Aorta (tissue), 5 donors: ENCODE data around the gene HSPA12A. TPM values are rescaled to one million over a fixed set of nuclear protein-coding genes. Genes with fewer than 3 reads are reported as not detected.

Experiments used
- ATAC-seq: fragments of 200-7000 bp; cut with Tn5 transposase; one replicate; pipeline ENCODE4 v1.9.1; 2022; ENCODE audit warnings: moderate library complexity; ENCODE audit not compliant: low FRiP score
- DNase-seq, 2 donors: peaks; one replicate each; pipeline ENCODE4 v3.0.0-alpha.2; 2020
- H3K27ac ChIP-seq, 2 donors: one replicate each; pipeline ENCODE4 v1.5.1; 2013; ENCODE audit warnings: low read length in 2 of 2, mild to moderate bottlenecking in 2 of 2, moderate library complexity in 2 of 2, control low read depth in 1 of 2, inconsistent platforms in 1 of 2, low read depth in 1 of 2
- H3K27me3 ChIP-seq, 2 donors: one replicate each; pipeline ENCODE4 v1.6.1; 2013; ENCODE audit warnings: control low read depth in 1 of 2, low read length in 1 of 2, mild to moderate bottlenecking in 1 of 2, moderate library complexity in 1 of 2; ENCODE audit not compliant: insufficient read depth in 2 of 2, control insufficient read depth in 1 of 2
- H3K36me3 ChIP-seq, 2 donors: one replicate each; pipeline ENCODE4 v1.6.1; 2013; ENCODE audit warnings: control low read depth in 1 of 2, low read length in 1 of 2, mild to moderate bottlenecking in 1 of 2; ENCODE audit not compliant: insufficient read depth in 2 of 2, control insufficient read depth in 1 of 2
- H3K4me1 ChIP-seq, 2 donors: one replicate each; pipeline ENCODE4 v1.6.1; 2013; ENCODE audit warnings: low read length in 2 of 2, control low read depth in 1 of 2, mild to moderate bottlenecking in 1 of 2, moderate library complexity in 1 of 2; ENCODE audit not compliant: insufficient read depth in 2 of 2, control insufficient read depth in 1 of 2
- H3K4me3 ChIP-seq, 2 donors: one replicate each; pipeline ENCODE4 v1.5.1; 2013; ENCODE audit warnings: low read length in 2 of 2, control low read depth in 1 of 2, mild to moderate bottlenecking in 1 of 2
- H3K9me3 ChIP-seq: one replicate; pipeline ENCODE4 v1.6.1; 2013; ENCODE audit warnings: mild to moderate bottlenecking, low read length; ENCODE audit not compliant: control insufficient read depth
- WGBS, 2 donors: extraction: QIAGEN DNeasy Blood & Tissue Kit; methylation state at CpG; one replicate each; pipeline ENCODE4 v1.1.7; 2013; 5-methylcytosine and 5-hydroxymethylcytosine counted together
- intact Hi-C, 2 donors: fragments of 100-400 bp; cut with DNase I; formaldehyde crosslinking; loops; one replicate each; pipeline versions ENCODE4 v1.14.2 to v1.15.0; 2022
- polyA plus RNA-seq, 2 donors: library from polyadenylated mRNA; stranded (reverse); fragments of 200-250 nt; gene quantifications; one replicate each; pipeline ENCODE4 v1.2.3, GENCODE V29; 2013
- total RNA-seq, 2 donors: library from RNA; stranded (reverse); fragmentation: NEBNext Ultra II Directional; extraction: Animal tissue kit (Norgen Biotek cat#: 25700); gene quantifications; one replicate each; pipeline ENCODE4 v1.2.1, GENCODE V29; 2021
- donor health status: healthy with polysubstance abuse.
- donor health status: Bipolar disorder and iron deficiency.
- donor health status: DM: no; HTN: no; CAD: no.
- donor health status: DM: no; HTN: no; CAD: no.
- donor health status: DM: yes; HTN: yes; CAD: no.

Gene HSPA12A
- total and polyA plus RNA-seq, 4 donors, result 2.3 to 25.7 (median 10.2) TPM

GRCh38 chr10:116772909-116773705, 30.7 kb upstream of the HSPA12A start:
- WGBS, 2 donors, result 97 to 98% methylated on average over 7 of the region's 7 CpGs
- DNase-seq, result no peak

GRCh38 chr10:116771959-116772585, 29.7 kb upstream of the HSPA12A start:
- Histone ChIP-seq H3K36me3 (no peaks in the 10 kb centered on the region), H3K4me1 (no peaks in the 10 kb centered on the region), H3K4me3 (no peak overlapping the region), H3K27me3 (no peaks in the 10 kb centered on the region), H3K27ac (no peak overlapping the region), H3K9me3 (no peaks in the 10 kb centered on the region)
- DNase-seq (no peak), ATAC-seq (no peak)
- 88 to 89% methylated on average over 9 of the region's 9 CpGs for WGBS, 2 donors
- intact Hi-C loops, result no loop called here

More at GRCh38 chr10:116772909-116773705, 30.7 kb upstream of the HSPA12A start:
- Histone ChIP-seq H3K27ac (no peak overlapping the region), H3K9me3 (no peaks in the 10 kb centered on the region), H3K4me1 (no peaks in the 10 kb centered on the region), H3K27me3 (no peaks in the 10 kb centered on the region), H3K36me3 (no peaks in the 10 kb centered on the region), H3K4me3 (no peak overlapping the region)
- intact Hi-C loops, result no loop called here
- ATAC-seq, result no peak

GRCh38 chr10:116771101-116771958, 29.0 kb upstream of the HSPA12A start:
- Histone ChIP-seq H3K27me3 (no peaks in the 10 kb centered on the region), H3K4me1 (no peaks in the 10 kb centered on the region), H3K27ac (no peak overlapping the region), H3K9me3 (no peaks in the 10 kb centered on the region), H3K36me3 (no peaks in the 10 kb centered on the region), H3K4me3 (no peak overlapping the region)
- 82 to 87% methylated on average over 18 of the region's 18 CpGs for WGBS, 2 donors
- ATAC-seq, result peak; percentile 74
- peak in 1 of 2 donors; percentile 66 for DNase-seq
- intact Hi-C loops, result no loop called here

GRCh38 chr10:116770281-116770680, 27.9 kb upstream of the HSPA12A start:
- H3K9me3 ChIP-seq, result no peaks in the 10 kb centered on the region

GRCh38 chr10:116769791-116770190, 27.4 kb upstream of the HSPA12A start:
- H3K27me3 ChIP-seq, result no peaks in the 10 kb centered on the region
- H3K36me3 ChIP-seq, result no peaks in the 10 kb centered on the region
- H3K4me1 ChIP-seq, result no peaks in the 10 kb centered on the region
- H3K9me3 ChIP-seq, result no peaks in the 10 kb centered on the region
- ATAC-seq (no peak), DNase-seq (no peak)
- H3K4me3 ChIP-seq, result no peak overlapping the region
- 95% methylated on average over 8 of the region's 8 CpGs for WGBS, 2 donors
- H3K27ac ChIP-seq, result no peak overlapping the region
- intact Hi-C loops, result loop anchor here (5.0 to 10.0 kb wide), 2 partner anchors 75 to 87 kb away; no protein-coding TSS in a partner anchor

More at GRCh38 chr10:116770281-116770680, 27.9 kb upstream of the HSPA12A start:
- 94 to 99% methylated on average over 10 of the region's 10 CpGs for WGBS, 2 donors
- ATAC-seq (no peak), DNase-seq (no peak)
- H3K4me1 ChIP-seq, result no peaks in the 10 kb centered on the region
- no peak overlapping the region for H3K27ac ChIP-seq
- intact Hi-C loops, result no loop called here
- no peaks in the 10 kb centered on the region for H3K36me3 ChIP-seq
- H3K27me3 ChIP-seq, result no peaks in the 10 kb centered on the region
- H3K4me3 ChIP-seq, result no peak overlapping the region

- no peak for DNase-seq
These were observed 27.0 kb upstream of the HSPA12A start for GRCh38 chr10:116769368-116769767.

GRCh38 chr10:116768786-116769185, 26.4 kb upstream of the HSPA12A start:
- ATAC-seq, result no peak
- Histone ChIP-seq H3K27ac (no peak overlapping the region), H3K4me1 (no peaks in the 10 kb centered on the region), H3K36me3 (no peaks in the 10 kb centered on the region), H3K9me3 (no peaks in the 10 kb centered on the region), H3K27me3 (no peaks in the 10 kb centered on the region), H3K4me3 (no peak overlapping the region)
- 81 to 85% methylated on average over 4 of the region's 4 CpGs for WGBS, 2 donors
- no peak for DNase-seq
- intact Hi-C loops, result loop anchor here (5.0 to 10.0 kb wide), 2 partner anchors 74 to 86 kb away; no protein-coding TSS in a partner anchor

More at GRCh38 chr10:116769368-116769767, 27.0 kb upstream of the HSPA12A start:
- Histone ChIP-seq H3K36me3 (no peaks in the 10 kb centered on the region), H3K4me3 (no peak overlapping the region), H3K27ac (no peak overlapping the region), H3K9me3 (no peaks in the 10 kb centered on the region), H3K27me3 (no peaks in the 10 kb centered on the region), H3K4me1 (no peaks in the 10 kb centered on the region)
- intact Hi-C loops, result loop anchor here (5.0 to 10.0 kb wide), 2 partner anchors 75 to 87 kb away; no protein-coding TSS in a partner anchor
- WGBS, 2 donors, result 91 to 95% methylated on average over 7 of the region's 7 CpGs
- ATAC-seq, result no peak

- Histone ChIP-seq H3K4me1 (no peaks in the 10 kb centered on the region), H3K36me3 (no peaks in the 10 kb centered on the region), H3K4me3 (no peak overlapping the region), H3K9me3 (no peaks in the 10 kb centered on the region), H3K27ac (no peak overlapping the region), H3K27me3 (no peaks in the 10 kb centered on the region)
- ATAC-seq, result no peak
- WGBS, 2 donors, result 49 to 50% methylated on average over 13 of the region's 13 CpGs
- intact Hi-C loops, result loop anchor here (5.0 to 10.0 kb wide), 2 partner anchors 72 to 85 kb away; no protein-coding TSS in a partner anchor
- no peak for DNase-seq
These were observed 24.7 kb upstream of the HSPA12A start for GRCh38 chr10:116766837-116767634.
